Stimulated activated naive CD8-positive, alpha-beta T cell treated with anti-CD3 and anti-CD28 coated beads, Interleukin-15, Interleukin-2, amounts not matched to agents 100 ng/mL and 50 ng/mL, for 24 hours (primary cell): ENCODE results near the gene NPHP4.

ENCODE experiments used
- H3K27ac Mint-ChIP-seq: one replicate; pipeline ENCODE4 v1.8.0; 2021; ENCODE audit warnings: mild to moderate bottlenecking, mixed read lengths
- H3K27me3 Mint-ChIP-seq: one replicate; pipeline ENCODE4 v1.8.0; 2021; ENCODE audit warnings: mixed read lengths
- H3K36me3 Mint-ChIP-seq: one replicate; pipeline ENCODE4 v1.8.0; 2021; ENCODE audit warnings: low read depth, mixed read lengths
- H3K4me1 Mint-ChIP-seq: one replicate; pipeline ENCODE4 v1.8.0; 2021; ENCODE audit warnings: low read depth, mixed read lengths
- H3K4me3 Mint-ChIP-seq: one replicate; pipeline ENCODE4 v1.8.0; 2021; ENCODE audit warnings: mild to moderate bottlenecking, mixed read lengths
- H3K9me3 Mint-ChIP-seq: one replicate; pipeline ENCODE4 v1.8.0; 2021; ENCODE audit warnings: mixed read lengths

NPHP4 gene

GRCh38 chr1:5837976-5838653 lies 154.1 kb downstream of the NPHP4 start:
- H3K4me1 Mint-ChIP-seq, result no peaks in the 10 kb centered on the region
- no peaks in the 10 kb centered on the region for H3K9me3 Mint-ChIP-seq
- no peak overlapping the region for H3K27ac Mint-ChIP-seq
- H3K4me3 Mint-ChIP-seq, result no peak overlapping the region
- H3K36me3 Mint-ChIP-seq, result no peaks in the 10 kb centered on the region
- H3K27me3 Mint-ChIP-seq, result no peaks in the 10 kb centered on the region

DNA sequence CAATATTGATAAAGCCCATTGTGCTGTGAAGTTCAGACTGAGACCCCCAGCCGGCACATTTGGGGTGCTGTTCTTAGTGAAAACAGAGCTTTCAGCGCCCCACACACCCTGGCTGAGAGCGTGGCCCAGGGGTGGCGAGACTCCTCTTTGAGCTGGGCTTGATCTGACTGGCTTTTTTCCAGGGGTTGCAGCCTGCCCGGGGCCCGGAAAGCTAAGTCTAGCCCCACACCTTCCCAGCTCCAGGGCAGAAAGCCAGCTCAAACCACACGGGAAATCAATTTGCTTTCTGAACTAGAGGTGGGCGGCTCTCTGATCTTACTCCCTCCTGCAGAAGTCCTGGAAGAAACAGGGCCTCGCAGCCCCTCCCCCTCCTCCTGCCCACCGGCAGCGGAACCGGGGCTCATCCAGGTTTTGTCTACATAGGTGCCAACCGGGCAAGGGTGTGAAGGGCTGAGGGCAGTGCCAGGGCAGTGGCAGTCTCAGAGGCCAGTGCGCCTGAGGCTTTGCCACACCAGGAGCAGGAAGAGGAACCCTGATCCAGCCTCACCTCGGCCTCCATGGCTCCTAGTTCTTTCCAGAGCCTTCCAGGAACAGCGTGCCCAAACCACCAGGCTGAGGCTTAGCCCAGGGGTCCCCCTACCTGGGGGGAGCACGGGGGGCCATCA lies 155.3 kb downstream of the NPHP4 start:
- Mint-ChIP-seq H3K4me1 (no peaks in the 10 kb centered on the region), H3K36me3 (no peaks in the 10 kb centered on the region), H3K4me3 (no peak overlapping the region), H3K27ac (no peak overlapping the region), H3K9me3 (no peaks in the 10 kb centered on the region), H3K27me3 (no peaks in the 10 kb centered on the region)

- no peak overlapping the region for H3K4me3 Mint-ChIP-seq
- no peaks in the 10 kb centered on the region for H3K9me3 Mint-ChIP-seq
- no peak overlapping the region for H3K27ac Mint-ChIP-seq
- H3K36me3 Mint-ChIP-seq, result no peaks in the 10 kb centered on the region
- H3K27me3 Mint-ChIP-seq, result peaks cover 4% of the 10 kb centered on the region
- no peaks in the 10 kb centered on the region for H3K4me1 Mint-ChIP-seq
Observed at GRCh38 chr1:5835179-5835562, 157.1 kb downstream of the NPHP4 start.

- Mint-ChIP-seq H3K4me1 (no peaks in the 10 kb centered on the region), H3K4me3 (no peak overlapping the region), H3K36me3 (no peaks in the 10 kb centered on the region), H3K9me3 (peaks cover under 1% of the 10 kb centered on the region), H3K27me3 (peaks cover 4% of the 10 kb centered on the region), H3K27ac (no peak overlapping the region)
Observed at GRCh38 chr1:5834477-5835178, 157.6 kb downstream of the NPHP4 start.

- H3K4me3 Mint-ChIP-seq, result no peak overlapping the region
- H3K27ac Mint-ChIP-seq, result no peak overlapping the region
- H3K4me1 Mint-ChIP-seq, result no peaks in the 10 kb centered on the region
- H3K27me3 Mint-ChIP-seq, result peaks cover 4% of the 10 kb centered on the region
- no peaks in the 10 kb centered on the region for H3K36me3 Mint-ChIP-seq
- H3K9me3 Mint-ChIP-seq, result peaks cover 5% of the 10 kb centered on the region
Observed at GRCh38 chr1:5833911-5834310, 158.3 kb downstream of the NPHP4 start.

- Mint-ChIP-seq H3K4me1 (no peaks in the 10 kb centered on the region), H3K27ac (no peak overlapping the region), H3K36me3 (no peaks in the 10 kb centered on the region)
Observed at GRCh38 chr1:5832916-5833895, 159.0 kb downstream of the NPHP4 start.

DNA sequence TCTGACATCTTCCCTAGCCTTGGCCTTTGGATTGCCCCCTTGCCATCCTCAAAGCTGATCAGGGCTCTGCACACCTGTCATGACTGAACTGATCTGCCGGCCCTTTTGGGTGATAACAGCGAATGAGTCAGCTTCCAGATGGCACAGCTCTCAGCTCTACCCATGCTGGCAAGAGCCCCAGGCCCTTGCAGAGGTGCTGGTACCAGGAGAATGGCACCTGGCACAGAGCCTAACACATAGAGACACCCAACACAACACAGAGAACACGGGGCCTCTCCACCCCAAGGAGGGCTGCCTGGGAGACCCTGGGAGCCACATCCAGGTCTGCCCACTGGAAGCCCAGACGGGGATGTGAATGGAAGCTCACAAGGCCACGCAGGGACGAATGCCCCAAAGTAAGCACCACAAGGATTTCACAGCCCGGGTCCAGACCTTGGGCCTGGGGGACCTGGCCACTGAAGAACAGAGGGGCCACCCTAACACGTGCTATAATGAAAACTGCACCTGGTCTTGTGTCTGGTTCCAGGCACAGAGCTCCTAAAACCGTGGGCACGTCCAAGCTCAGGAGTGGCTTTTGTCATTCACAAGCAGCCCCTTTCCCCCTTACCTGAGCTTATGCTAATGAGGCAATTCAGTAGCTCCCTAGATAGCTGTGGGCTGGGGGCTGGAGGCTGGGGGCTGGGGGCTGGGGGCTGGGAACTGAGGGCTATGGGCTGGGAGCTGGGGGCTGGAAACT lies 160.5 kb downstream of the NPHP4 start:
- no peak overlapping the region for H3K27ac Mint-ChIP-seq
- peaks cover 5% of the 10 kb centered on the region for H3K9me3 Mint-ChIP-seq
- H3K36me3 Mint-ChIP-seq, result no peaks in the 10 kb centered on the region
- no peak overlapping the region for H3K4me3 Mint-ChIP-seq
- H3K4me1 Mint-ChIP-seq, result no peaks in the 10 kb centered on the region
- H3K27me3 Mint-ChIP-seq, result peaks cover 7% of the 10 kb centered on the region

More at GRCh38 chr1:5832916-5833895, 159.0 kb downstream of the NPHP4 start:
- no peak overlapping the region for H3K4me3 Mint-ChIP-seq
- H3K27me3 Mint-ChIP-seq, result peaks cover 4% of the 10 kb centered on the region
- H3K9me3 Mint-ChIP-seq, result peaks cover 5% of the 10 kb centered on the region

GRCh38 chr1:5830771-5831599 lies 161.2 kb downstream of the NPHP4 start:
- H3K9me3 Mint-ChIP-seq, result peaks cover 5% of the 10 kb centered on the region
- H3K4me1 Mint-ChIP-seq, result no peaks in the 10 kb centered on the region
- peaks cover 7% of the 10 kb centered on the region for H3K27me3 Mint-ChIP-seq
- no peak overlapping the region for H3K4me3 Mint-ChIP-seq
- H3K36me3 Mint-ChIP-seq, result no peaks in the 10 kb centered on the region
- H3K27ac Mint-ChIP-seq, result no peak overlapping the region

- Mint-ChIP-seq H3K4me3 (peak overlapping the region; percentile 0), H3K9me3 (peaks cover 5% of the 10 kb centered on the region), H3K4me1 (no peaks in the 10 kb centered on the region), H3K27ac (peak overlapping the region; percentile 0), H3K27me3 (peaks cover 7% of the 10 kb centered on the region), H3K36me3 (no peaks in the 10 kb centered on the region)
Observed at GRCh38 chr1:5829414-5829813, 162.8 kb downstream of the NPHP4 start.

DNA sequence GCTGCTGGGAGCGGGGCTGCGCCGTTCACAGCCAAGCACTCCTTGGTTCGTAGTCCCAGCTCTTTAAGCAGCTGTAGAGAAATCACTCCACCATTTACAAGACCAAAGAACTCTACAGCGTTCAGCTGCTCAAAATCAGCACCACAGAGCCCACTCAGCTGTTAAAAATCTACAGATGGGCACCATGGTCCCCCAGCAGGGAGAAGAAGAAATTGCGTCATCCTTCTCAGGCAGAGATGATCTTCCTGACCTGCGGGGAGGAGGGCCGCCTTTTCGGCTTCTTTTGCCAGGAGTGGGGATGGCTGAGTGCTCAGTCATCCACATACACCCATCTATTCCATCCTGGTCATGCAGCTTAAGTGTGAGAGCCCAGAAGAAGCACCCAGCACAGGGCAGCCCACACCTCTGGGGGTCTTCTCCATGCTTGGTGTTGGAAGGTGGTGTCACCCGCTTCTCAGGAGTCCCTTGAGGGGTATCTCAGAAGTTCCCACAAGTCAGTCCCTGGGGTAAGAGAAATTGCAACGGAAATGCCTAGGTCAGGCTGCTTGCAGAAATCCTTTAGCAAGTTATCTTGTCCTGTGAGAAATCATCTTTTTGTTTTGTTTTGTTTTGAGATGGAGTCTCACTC lies 163.8 kb downstream of the NPHP4 start:
- H3K27me3 Mint-ChIP-seq, result peaks cover 7% of the 10 kb centered on the region
- H3K27ac Mint-ChIP-seq, result no peak overlapping the region
- H3K4me3 Mint-ChIP-seq, result no peak overlapping the region
- no peaks in the 10 kb centered on the region for H3K36me3 Mint-ChIP-seq
- no peaks in the 10 kb centered on the region for H3K4me1 Mint-ChIP-seq
- peaks cover 5% of the 10 kb centered on the region for H3K9me3 Mint-ChIP-seq

DNA sequence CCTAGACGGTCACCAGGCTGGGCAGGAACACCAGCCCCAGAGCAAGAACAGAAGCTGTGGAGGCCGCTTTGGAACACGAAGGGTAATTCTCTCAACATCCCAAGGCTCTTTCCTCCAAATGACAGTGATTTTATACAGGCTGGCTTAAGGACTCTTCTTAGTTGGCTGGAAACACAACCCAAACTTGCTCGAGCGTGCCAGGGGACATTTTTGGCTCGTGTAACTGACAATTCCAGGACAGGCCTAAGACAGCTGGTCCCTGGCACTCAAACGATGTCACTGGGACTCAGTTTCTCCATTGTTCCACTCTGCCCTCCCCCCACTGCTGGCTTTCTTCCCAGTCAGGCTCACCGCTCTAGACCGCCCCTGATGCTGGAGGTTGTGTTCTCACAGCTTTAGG lies 164.7 kb downstream of the NPHP4 start:
- Mint-ChIP-seq H3K4me3 (no peak overlapping the region), H3K9me3 (peaks cover 5% of the 10 kb centered on the region), H3K27ac (no peak overlapping the region), H3K36me3 (no peaks in the 10 kb centered on the region), H3K27me3 (peaks cover 10% of the 10 kb centered on the region), H3K4me1 (no peaks in the 10 kb centered on the region)

GRCh38 chr1:5826601-5827000 lies 165.6 kb downstream of the NPHP4 start:
- Mint-ChIP-seq H3K27ac (no peak overlapping the region), H3K27me3 (peaks cover 8% of the 10 kb centered on the region), H3K4me3 (no peak overlapping the region), H3K9me3 (peaks cover 5% of the 10 kb centered on the region), H3K36me3 (no peaks in the 10 kb centered on the region), H3K4me1 (no peaks in the 10 kb centered on the region)

DNA sequence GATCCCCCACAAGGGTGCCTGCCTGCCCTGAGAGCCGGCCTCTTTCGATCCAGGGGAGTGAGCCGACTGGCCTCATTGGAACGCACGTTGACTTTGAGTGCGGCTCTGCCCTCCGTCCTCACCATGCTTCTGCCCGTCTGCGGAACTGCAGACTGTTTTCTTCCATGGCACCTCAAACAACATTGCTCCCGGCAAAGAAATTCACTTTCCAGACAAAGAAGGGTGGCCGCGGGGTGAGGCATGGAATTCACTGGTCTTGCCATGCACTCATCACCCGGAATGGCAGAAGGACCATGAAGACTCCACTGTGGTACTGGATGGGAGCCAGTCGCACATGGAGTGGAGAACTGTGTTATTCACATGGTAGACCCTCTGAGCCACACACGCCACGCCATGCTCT lies 169.5 kb downstream of the NPHP4 start:
- peaks cover 12% of the 10 kb centered on the region for H3K27me3 Mint-ChIP-seq
- H3K27ac Mint-ChIP-seq, result no peak overlapping the region
- H3K4me1 Mint-ChIP-seq, result no peaks in the 10 kb centered on the region
- no peaks in the 10 kb centered on the region for H3K9me3 Mint-ChIP-seq
- H3K4me3 Mint-ChIP-seq, result no peak overlapping the region
- no peaks in the 10 kb centered on the region for H3K36me3 Mint-ChIP-seq
